HUES6 (cell line): ENCODE measurements around the gene STK39.

Experiments
- H3K27ac ChIP-seq: 2 replicates; pipeline ENCODE4 v1.7.0; 2013; ENCODE audit warnings: low read depth, mild to moderate bottlenecking, low read length, inconsistent platforms
- H3K27me3 ChIP-seq: 2 replicates; pipeline ENCODE4 v1.6.1; 2013; ENCODE audit warnings: low read length; ENCODE audit not compliant: control insufficient read depth, insufficient read depth
- H3K36me3 ChIP-seq: 2 replicates; pipeline ENCODE4 v1.6.1; 2013; ENCODE audit warnings: low read length; ENCODE audit not compliant: control insufficient read depth, insufficient read depth
- H3K4me1 ChIP-seq: 2 replicates; pipeline ENCODE4 v1.6.1; 2013; ENCODE audit warnings: low read length; ENCODE audit not compliant: control insufficient read depth, insufficient read depth
- H3K4me3 ChIP-seq: 2 replicates; pipeline ENCODE4 v1.5.1; 2013; ENCODE audit warnings: low read depth, low read length
- H3K9ac ChIP-seq: one replicate; pipeline ENCODE4 v1.6.1; 2013; ENCODE audit warnings: mild to moderate bottlenecking, low read length
- H3K9me3 ChIP-seq: 2 replicates; pipeline ENCODE4 v1.6.1; 2013; ENCODE audit warnings: low read depth, low read length; ENCODE audit not compliant: control insufficient read depth, insufficient read depth

The STK39 gene

DNA sequence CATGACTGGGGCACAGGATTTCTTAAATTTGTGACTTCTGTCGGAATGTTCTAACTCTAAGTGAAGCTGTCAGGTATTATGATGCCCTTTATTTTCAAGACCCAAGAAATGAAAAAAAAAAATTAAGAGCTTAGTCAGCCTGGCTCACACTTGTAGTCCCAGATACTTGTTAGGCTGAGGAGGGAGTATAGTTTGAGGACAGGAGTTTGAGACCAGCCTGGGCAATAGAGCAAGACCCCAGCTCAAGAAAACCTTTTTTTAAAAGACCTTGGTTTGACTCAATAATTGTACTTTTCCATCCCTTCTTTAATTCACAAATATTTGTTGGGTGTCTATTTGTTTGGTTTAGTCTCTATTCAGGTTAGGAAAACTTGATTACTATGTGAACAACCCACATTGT lies 310.0 kb downstream of the STK39 start:
- Histone ChIP-seq H3K27ac (no peak overlapping the region), H3K36me3 (no peaks in the 10 kb centered on the region), H3K27me3 (no peaks in the 10 kb centered on the region), H3K4me1 (no peaks in the 10 kb centered on the region; the same call in 1 of the 2 replicates), H3K4me3 (no peak overlapping the region), H3K9ac (no peak overlapping the region), H3K9me3 (peaks cover 4% of the 10 kb centered on the region; the same call in 1 of the 2 replicates)

DNA sequence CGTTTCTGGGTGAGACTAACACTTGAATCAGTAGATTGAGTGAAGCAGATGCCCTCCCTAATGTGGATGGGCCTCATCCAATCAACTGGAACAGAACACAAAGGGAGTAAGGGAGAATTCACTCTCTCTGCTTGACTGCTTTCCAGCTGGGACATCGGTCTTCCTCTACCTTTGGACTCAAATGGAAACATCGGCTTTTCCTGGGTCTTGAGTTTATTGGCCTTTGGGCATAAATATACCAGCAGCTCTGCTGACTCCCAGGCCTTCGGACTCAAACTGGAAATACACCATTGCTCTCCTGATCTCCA lies 311.6 kb downstream of the STK39 start:
- no peak overlapping the region for H3K27ac ChIP-seq
- H3K9me3 ChIP-seq: peaks cover 4% of the 10 kb centered on the region; the same call in 1 of the 2 replicates
- H3K27me3 ChIP-seq: no peaks in the 10 kb centered on the region
- H3K9ac ChIP-seq: no peak overlapping the region
- no peak overlapping the region for H3K4me3 ChIP-seq
- H3K4me1 ChIP-seq: no peaks in the 10 kb centered on the region
- no peaks in the 10 kb centered on the region for H3K36me3 ChIP-seq

GRCh38 chr2:167933097-167933814 lies 314.1 kb downstream of the STK39 start:
- no peak overlapping the region for H3K27ac ChIP-seq
- H3K4me1 ChIP-seq: no peaks in the 10 kb centered on the region

GRCh38 chr2:167932123-167932693 lies 315.2 kb downstream of the STK39 start:
- H3K4me3 ChIP-seq: no peak overlapping the region
- no peaks in the 10 kb centered on the region for H3K36me3 ChIP-seq
- no peaks in the 10 kb centered on the region for H3K4me1 ChIP-seq
- H3K27me3 ChIP-seq: no peaks in the 10 kb centered on the region
- H3K9ac ChIP-seq: no peak overlapping the region
- peaks cover 4% of the 10 kb centered on the region; the same call in 1 of the 2 replicates for H3K9me3 ChIP-seq
- no peak overlapping the region for H3K27ac ChIP-seq

More at GRCh38 chr2:167933097-167933814, 314.1 kb downstream of the STK39 start:
- H3K9me3 ChIP-seq: peaks cover 4% of the 10 kb centered on the region; the same call in 1 of the 2 replicates
- H3K36me3 ChIP-seq: no peaks in the 10 kb centered on the region
- H3K27me3 ChIP-seq: no peaks in the 10 kb centered on the region
- H3K4me3 ChIP-seq: no peak overlapping the region
- H3K9ac ChIP-seq: no peak overlapping the region

DNA sequence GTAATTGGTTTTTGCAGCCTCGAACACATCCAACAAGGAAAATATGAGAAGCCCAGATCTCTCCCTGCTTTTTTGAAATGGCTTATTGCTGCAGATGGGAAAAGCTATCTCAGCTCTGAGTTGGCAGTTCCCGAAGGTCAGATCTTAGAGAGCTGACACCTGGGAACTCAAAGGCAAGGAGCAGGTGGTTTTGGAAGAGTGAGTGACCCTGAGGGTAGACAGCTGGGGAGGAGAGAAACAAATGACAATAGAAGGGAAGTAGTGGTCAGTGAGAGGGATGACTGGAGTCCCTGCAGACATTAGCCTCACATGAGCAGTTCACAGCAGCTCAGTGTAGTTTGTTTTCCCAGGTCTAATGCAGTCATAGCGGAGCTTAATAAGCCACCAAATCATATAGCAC lies 317.9 kb downstream of the STK39 start:
- no peak overlapping the region for H3K9ac ChIP-seq
- no peak overlapping the region for H3K27ac ChIP-seq
- H3K4me3 ChIP-seq: no peak overlapping the region
- no peaks in the 10 kb centered on the region for H3K4me1 ChIP-seq
- H3K36me3 ChIP-seq: no peaks in the 10 kb centered on the region
- no peaks in the 10 kb centered on the region for H3K9me3 ChIP-seq
- no peaks in the 10 kb centered on the region for H3K27me3 ChIP-seq

DNA sequence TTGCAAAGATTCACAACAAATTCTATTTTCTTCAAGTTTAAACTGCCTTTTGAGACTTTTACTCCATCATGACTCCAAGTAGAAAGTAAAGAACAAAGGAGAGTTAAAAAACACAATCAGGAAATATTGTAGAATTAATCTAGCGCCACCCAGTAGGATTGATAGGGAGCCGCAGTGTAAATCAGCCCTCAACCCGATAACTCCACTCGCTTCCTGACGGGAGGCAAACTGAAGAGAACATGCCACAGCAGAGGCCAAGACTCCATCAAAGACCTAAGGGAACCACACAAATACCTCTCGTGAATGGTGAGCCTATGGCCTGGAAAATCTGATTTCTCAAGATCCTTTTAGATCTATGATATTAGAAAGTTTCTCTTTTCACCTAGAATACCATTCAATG lies 319.0 kb downstream of the STK39 start:
- H3K27me3 ChIP-seq: no peaks in the 10 kb centered on the region
- H3K36me3 ChIP-seq: no peaks in the 10 kb centered on the region
- H3K27ac ChIP-seq: no peak overlapping the region
- no peak overlapping the region for H3K4me3 ChIP-seq
- H3K4me1 ChIP-seq: no peaks in the 10 kb centered on the region
- H3K9ac ChIP-seq: no peak overlapping the region
- H3K9me3 ChIP-seq: no peaks in the 10 kb centered on the region

- H3K27me3 ChIP-seq: no peaks in the 10 kb centered on the region
- H3K4me3 ChIP-seq: no peak overlapping the region
- H3K9me3 ChIP-seq: no peaks in the 10 kb centered on the region
- H3K27ac ChIP-seq: no peak overlapping the region
- no peaks in the 10 kb centered on the region for H3K36me3 ChIP-seq
- no peaks in the 10 kb centered on the region for H3K4me1 ChIP-seq
- no peak overlapping the region for H3K9ac ChIP-seq
These were observed 321.6 kb downstream of the STK39 start for GRCh38 chr2:167925758-167926157.

DNA sequence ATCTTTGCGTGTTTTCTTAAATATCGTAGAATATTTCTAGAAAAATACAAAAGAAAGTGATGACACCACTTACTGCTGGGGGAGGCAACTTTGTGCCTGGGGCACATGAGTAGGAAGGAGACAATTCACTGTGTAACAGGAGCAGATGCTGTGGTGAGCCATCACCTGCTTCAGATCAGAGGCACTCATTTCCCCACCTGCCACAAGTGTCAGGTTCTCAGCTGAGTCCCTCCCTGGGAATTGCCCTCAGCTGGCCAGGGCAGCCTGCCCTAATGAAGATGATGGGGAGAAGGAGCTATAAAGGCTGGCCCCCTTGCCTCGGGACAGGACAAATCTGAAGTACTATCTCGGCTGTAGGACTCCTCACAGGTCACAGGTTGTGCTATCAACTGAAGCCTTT lies 322.8 kb downstream of the STK39 start:
- H3K4me1 ChIP-seq: no peaks in the 10 kb centered on the region
- no peak overlapping the region for H3K4me3 ChIP-seq
- H3K9ac ChIP-seq: no peak overlapping the region
- H3K36me3 ChIP-seq: no peaks in the 10 kb centered on the region
- H3K27me3 ChIP-seq: no peaks in the 10 kb centered on the region
- no peaks in the 10 kb centered on the region for H3K9me3 ChIP-seq
- no peak overlapping the region for H3K27ac ChIP-seq

GRCh38 chr2:167916756-167917155 lies 330.6 kb downstream of the STK39 start:
- no peak overlapping the region for H3K27ac ChIP-seq
- H3K9me3 ChIP-seq: no peaks in the 10 kb centered on the region
- no peaks in the 10 kb centered on the region for H3K36me3 ChIP-seq
- H3K27me3 ChIP-seq: no peaks in the 10 kb centered on the region
- no peak overlapping the region for H3K9ac ChIP-seq
- H3K4me3 ChIP-seq: no peak overlapping the region
- H3K4me1 ChIP-seq: no peaks in the 10 kb centered on the region

DNA sequence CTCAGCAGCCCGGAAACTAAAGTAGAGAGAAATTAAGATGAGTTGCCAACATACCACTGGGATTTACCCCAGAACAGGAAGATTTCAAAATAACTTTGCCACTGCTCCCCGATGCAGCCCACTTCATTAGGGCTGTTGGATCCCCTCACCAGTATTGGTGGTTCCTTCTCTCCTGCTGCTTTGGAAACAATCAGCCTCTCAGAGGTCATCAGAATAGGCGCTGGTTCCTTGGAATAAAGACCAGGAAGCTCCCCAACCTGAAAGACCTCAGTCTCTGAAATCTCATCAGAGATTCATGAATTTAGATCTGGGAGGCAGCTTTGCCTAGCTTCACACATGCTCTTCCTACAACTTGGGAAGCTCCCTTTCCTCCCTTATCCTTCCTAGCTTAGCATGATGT lies 332.4 kb downstream of the STK39 start:
- Histone ChIP-seq H3K27ac (no peak overlapping the region), H3K9ac (no peak overlapping the region), H3K4me1 (no peaks in the 10 kb centered on the region), H3K36me3 (no peaks in the 10 kb centered on the region), H3K9me3 (no peaks in the 10 kb centered on the region), H3K27me3 (no peaks in the 10 kb centered on the region), H3K4me3 (no peak overlapping the region)

DNA sequence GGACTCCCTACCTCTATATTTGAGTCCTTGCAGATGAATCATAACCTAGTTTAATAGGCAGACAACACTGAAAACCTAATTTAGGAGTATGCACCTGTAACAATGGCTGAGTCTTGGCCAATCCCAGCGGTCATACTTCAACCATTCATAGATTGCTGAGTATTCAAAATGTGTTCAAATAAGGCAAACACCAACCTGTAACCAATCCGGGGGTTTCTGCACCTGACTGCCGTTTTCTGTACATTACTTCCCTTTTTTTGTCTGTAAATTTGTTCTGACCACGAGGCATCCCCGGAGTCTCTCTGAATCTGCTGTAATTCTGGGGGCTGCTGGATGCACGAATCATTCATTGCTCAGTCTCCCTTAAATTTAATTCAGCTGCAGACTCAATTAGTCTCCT lies 338.6 kb downstream of the STK39 start:
- no peaks in the 10 kb centered on the region for H3K9me3 ChIP-seq
- no peaks in the 10 kb centered on the region for H3K4me1 ChIP-seq
- H3K27me3 ChIP-seq: no peaks in the 10 kb centered on the region
- no peaks in the 10 kb centered on the region for H3K36me3 ChIP-seq
- H3K4me3 ChIP-seq: no peak overlapping the region
- no peak overlapping the region for H3K9ac ChIP-seq
- no peak overlapping the region for H3K27ac ChIP-seq
